Left ventricle myocardium superior (tissue), 1 donor: Measurements from ENCODE around the gene KRT24. TPM values are rescaled to one million over a fixed set of nuclear protein-coding genes. Genes with fewer than 3 reads are reported as not detected.

Source experiments
- total RNA-seq: library from RNA; stranded (reverse); fragmentation: NEBNext Ultra II Directional; extraction: Animal tissue kit (Norgen Biotek cat#: 25700); gene quantifications from one replicate; pipeline ENCODE4 v1.2.1, GENCODE V29; 2021
- donor health status: DM: no; HTN: yes; CAD: no; lungs with severe emphysema.

KRT24 gene
- total RNA-seq, 1 donor from 2014 or later: not detected

Other genes with a start within 250 kb of the KRT24 start
- not detected for gene TNS4, start 202.1 kb downstream of the KRT24 start, total RNA-seq
- gene CCR7, start 138.3 kb downstream of the KRT24 start, total RNA-seq: 0.22 TPM
- gene SMARCE1, start 55.9 kb downstream of the KRT24 start, total RNA-seq: 59.8 TPM
- not detected for gene KRT222, start 38.6 kb downstream of the KRT24 start, total RNA-seq
- gene KRT25, start 51.6 kb upstream of the KRT24 start, total RNA-seq: not detected
- gene KRT26, start 68.4 kb upstream of the KRT24 start, total RNA-seq: not detected
- gene KRT27, start 78.8 kb upstream of the KRT24 start, total RNA-seq: not detected
- not detected for gene KRT28, start 96.2 kb upstream of the KRT24 start, total RNA-seq
- 51.3 TPM for gene KRT10, start 118.9 kb upstream of the KRT24 start, total RNA-seq
- gene KRT12, start 163.5 kb upstream of the KRT24 start, total RNA-seq: not detected
- gene KRT20, start 181.5 kb upstream of the KRT24 start, total RNA-seq: not detected
- not detected for gene KRT23, start 233.9 kb upstream of the KRT24 start, total RNA-seq